Amygdala (tissue), 56 donors: ENCODE results near the gene MXD4.
"Not testable (repeated sequence)": the region's sequence is repeated elsewhere in the genome, so short reads cannot be mapped to it uniquely, and the experiment has no call there.

Source experiments
- DNase-seq, 56 donors: peaks; one replicate each; lab custom pipeline; 2025; lab: John Stamatoyannopoulos, UW

MXD4 gene

DNA sequence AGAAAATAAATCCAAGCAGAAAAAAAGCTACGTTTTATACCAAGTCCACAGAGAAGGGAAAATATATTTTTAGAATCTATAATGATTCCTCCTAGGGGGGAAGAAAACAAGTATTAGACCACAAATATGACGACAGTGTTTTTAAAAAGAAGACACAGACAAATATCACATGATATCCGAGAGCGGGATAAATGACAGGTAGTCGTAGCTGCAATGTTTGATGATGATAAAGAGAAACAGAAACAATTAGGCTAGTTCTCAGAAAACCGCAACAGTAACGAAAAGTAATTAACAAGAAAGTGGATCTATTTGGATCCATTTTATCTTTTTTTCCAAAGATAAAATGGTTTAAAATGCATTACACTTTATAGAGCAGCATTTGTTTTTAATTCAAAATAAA, 20.9 kb downstream of the MXD4 start:
- DNase-seq, result no peak

DNA sequence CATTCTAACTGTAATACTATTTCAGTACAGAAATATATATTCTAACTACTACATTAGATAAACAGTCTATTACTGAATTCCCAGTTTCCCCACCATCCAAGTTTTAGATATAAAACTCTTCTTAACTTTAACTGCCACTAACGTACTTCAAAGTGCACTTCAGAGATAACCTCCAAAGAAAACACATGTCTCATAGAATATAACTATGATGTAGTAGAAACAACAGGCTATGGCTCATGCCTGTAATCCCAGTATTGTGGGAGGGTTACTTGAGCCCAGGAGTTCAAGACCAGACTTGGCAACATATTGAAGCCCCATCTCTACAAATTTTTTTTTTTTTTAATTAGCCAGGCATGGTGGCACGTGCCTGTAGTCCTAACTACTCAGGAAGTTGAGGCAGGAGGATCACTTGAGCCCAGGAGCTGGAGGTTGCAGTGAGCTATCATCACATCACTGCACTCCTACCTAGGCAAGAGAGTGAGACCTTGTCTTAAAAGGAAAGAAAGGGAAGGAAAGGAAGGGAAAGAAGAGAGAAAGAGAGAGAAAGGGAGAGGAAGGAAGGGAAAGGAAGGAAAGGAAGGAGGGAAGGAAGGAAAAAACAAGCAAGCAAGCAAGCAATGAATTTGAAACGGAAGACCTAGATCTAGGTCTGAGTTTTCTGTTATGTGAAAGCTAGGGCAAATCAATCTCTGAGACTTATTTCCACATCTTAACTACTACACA, 24.8 kb downstream of the MXD4 start:
- DNase-seq, result no peak

DNA sequence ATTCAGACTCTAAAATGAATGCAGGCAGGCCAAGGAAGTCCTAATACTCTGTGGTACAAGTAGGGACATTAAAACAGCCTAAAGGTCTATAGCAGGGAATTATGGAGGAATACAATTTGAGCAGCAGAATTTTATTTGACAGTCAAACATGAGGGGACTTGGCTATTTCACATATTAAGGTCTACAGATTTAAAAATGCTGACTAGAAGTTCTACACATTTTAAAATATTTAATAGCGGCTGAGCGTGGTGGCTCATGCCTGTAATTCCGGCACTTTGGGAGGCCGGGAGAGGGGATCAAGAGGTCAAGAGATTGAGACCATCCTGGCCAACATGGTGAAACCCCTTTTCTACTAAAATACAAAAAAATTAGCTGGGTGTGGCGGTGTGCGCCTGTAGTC, 30.8 kb downstream of the MXD4 start:
- DNase-seq, result no peak

DNA sequence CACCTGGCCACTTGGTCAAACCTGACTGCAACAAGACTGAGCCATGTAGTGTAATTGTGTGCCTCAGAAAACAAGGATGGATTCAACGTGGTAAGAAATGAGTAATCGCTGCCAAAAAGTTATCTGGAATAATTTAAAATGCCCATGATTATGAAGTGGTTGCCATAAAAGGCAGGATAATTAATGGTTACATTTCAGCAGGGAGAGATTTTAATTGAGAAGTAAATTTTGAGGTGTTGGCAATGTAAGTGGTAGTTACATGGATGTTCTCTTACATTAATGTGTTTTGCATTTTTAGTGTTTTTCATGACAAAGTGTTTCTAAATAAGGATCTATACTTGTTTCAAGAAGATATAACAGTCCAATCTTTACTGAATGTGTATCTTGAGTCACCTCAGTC, 35.6 kb downstream of the MXD4 start:
- no peak for DNase-seq

DNA sequence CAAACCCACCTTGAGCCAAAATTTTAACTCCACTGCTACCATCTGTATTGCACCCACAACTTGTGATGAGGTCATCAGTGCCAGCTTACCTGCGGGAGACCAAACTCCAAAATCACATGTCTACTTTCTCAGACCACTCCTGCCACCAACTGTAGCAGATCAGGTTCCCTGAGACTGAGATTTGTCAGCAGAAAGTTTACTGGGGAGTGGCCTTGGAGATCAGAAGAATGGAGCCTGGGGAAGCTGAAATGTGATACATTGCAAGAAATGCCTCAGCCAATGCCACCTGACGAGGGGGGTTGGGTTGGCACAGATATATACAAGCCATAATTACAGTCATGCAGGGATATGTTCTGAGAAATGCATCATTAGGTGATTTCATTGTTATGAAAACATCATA, 39.1 kb downstream of the MXD4 start:
- no peak for DNase-seq

DNA sequence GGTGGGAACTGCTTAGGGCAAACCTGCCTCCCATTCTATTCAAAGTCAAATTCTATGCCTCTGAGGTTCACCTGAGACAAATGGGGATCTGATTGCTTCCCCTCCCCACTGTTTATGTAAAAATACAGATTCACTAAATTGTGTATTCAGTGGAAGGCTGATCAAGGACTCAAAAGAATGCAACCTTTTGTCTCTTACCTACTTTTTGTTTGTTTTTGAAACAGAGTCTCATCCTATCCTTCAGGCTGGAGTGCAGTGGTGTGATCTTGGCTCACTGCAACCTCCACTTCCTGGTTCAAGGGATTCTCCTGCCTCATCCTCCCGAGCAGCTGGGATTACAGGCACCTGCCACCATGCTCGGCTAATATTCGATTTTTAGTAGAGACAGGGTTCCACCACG, 40.5 kb downstream of the MXD4 start:
- DNase-seq, result not testable (repeated sequence)

DNA sequence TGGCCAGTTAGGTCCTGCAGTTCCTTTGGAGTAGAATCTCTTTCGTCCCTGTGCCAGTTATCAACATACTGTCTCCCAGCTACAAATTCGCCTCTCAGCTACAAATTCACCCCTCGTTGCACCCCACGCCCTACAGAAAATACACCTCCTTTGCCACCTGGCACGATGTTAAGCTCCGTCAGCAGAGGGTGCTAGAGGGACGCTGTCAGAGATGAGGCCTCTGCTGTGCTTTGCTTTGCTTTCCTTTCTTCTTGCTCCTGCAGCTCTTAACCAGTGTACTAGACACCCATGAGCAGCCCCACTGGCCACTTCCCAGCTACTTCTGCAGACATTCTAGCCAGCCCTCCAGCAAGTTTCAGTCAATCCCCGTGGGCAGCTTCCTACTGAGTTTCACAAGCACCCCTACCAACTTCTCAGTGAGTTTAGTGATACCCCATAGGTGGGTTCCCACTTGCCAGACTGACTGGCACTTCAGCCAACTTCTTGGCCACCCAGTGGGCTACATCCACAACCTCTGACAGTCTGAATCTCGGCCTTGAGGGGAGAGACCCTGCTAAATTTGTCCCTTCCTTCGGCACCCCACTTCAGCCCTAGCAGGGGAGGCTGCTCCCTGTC, 41.8 kb downstream of the MXD4 start:
- DNase-seq, result peak in 46 of 56 donors; percentile 19 to 73 (median 44)

DNA sequence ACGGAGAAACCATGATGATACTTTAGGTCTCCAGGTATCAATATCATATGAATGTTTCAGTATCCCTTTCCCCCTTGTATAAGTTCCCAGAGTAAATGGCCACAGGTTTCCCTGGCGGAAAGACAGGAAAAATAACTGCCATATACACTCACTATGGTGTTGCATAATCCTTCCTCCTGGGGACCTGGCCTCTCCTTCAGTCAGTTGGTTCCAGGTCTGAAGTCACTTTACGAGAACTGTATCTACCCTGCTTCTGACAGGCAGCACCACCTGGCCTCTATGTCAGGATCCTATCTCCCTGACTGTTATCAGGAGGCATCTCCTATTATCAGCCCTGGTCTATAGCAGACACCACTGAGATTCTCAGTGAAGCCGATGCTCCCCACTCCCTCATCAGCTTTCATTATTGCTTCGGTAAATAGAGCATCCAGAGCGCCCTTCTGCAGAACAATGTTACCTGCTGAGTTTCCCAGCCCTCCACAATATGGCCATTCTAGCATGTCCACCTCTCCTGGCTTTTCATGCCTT, 42.6 kb downstream of the MXD4 start:
- no peak for DNase-seq

DNA sequence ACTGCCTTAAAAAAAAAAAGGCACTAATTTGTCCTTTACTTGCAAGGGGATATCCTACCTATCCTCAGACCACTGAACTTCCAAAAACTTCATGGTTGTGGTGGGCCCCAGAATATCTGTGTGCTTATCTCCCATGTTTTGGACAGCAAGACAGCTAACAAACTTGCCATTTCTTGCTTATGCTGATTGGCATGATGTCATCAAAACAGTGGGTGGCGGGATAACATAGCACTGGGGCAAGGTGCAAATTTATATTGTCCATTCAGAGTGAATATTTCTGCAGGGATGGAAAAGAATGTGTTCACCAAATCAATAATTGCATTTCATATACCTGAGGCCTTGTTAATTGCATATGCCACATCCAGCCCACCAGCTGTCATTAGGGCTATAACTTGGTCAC, 43.5 kb downstream of the MXD4 start:
- DNase-seq, result no peak

DNA sequence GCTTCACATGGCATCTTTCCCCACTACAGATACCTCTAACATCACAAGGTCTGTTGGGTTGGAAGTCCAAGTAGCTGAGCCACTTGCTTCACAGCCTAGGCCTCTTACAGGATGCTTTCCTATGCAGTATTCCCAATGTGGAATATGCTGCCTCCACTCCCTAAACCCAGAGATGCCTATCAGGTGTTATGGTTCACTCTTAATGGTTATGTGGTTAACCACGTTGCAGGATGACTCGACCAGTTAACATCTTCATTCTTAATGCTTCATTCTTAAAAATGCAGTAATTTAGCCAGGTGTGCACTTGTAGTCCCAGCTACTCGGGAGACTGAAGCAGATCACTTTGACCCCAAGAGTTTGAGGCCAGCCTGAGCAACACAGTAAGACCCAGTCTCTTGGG, 44.2 kb downstream of the MXD4 start:
- no peak for DNase-seq

DNA sequence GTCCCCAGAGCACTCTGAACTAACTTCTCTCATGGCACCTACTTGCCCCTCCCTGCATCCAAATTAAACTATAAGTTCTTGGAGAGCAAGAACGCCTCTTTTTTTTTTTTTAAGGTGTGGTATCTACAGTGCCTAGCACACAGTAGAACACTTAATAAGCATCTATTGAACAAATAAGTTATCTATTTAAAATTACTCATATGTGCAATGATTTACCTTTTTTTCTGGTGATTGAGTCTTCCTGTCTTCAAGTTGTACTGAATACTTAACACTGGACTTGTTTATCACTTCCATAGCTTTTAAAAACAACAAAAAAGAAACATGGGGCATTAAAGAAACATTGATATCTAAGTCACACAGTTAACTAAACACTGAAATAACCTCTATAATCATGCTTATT, 49.1 kb downstream of the MXD4 start:
- DNase-seq, result no peak

DNA sequence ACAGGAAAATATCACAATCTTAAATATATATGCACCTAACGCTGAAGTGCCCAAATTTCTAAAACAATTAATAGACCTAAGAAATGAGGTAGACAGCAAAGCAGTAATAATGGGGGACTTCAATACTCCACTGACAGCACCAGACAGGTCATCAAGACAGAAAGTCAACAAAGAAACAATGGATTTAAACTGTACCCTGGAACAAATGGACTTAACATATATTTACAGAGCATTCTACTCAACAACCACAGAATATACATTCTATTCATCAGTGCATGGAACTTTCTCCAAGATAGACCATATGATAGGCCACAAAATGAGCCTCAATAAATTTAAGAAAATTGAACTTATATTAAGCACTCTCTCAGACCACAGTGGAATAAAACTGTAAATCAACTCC, 59.1 kb downstream of the MXD4 start:
- DNase-seq, result not testable (repeated sequence)
